DOHH2 (cell line): Measurements from ENCODE around the gene CBFA2T3.

Experiments used
- H3F3A ChIP-seq: fragments of 200-600 bp; sonication (generic), shearing (Covaris generic); 2 replicates; pipeline ENCODE4 v1.6.0; 2016; ENCODE audit warnings: antibody characterized with exemption, mild to moderate bottlenecking; ENCODE audit not compliant: control insufficient read depth, insufficient read depth
- H3K27ac ChIP-seq: fragments of 200-600 bp; sonication (generic); 2 replicates; pipeline ENCODE4 v1.5.1; 2014; ENCODE audit warnings: low read depth, mild to moderate bottlenecking, low read length, moderate library complexity
- H3K27me3 ChIP-seq: fragments of 200-600 bp; sonication (generic); 2 replicates; pipeline ENCODE4 v1.6.1; 2014; ENCODE audit warnings: mild to moderate bottlenecking, low read length, mixed read lengths; ENCODE audit not compliant: control insufficient read depth
- H3K36me3 ChIP-seq: fragments of 200-600 bp; sonication (generic); 2 replicates; pipeline ENCODE4 v1.6.1; 2014; ENCODE audit warnings: mild to moderate bottlenecking, low read length, moderate library complexity, mixed read lengths; ENCODE audit not compliant: control insufficient read depth
- H3K4me1 ChIP-seq: fragments of 200-600 bp; sonication (generic); 2 replicates; pipeline ENCODE4 v1.6.1; 2014; ENCODE audit warnings: mild to moderate bottlenecking, low read length, mixed read lengths; ENCODE audit not compliant: control insufficient read depth
- H3K4me2 ChIP-seq: fragments of 200-600 bp; sonication (generic); 2 replicates; pipeline ENCODE4 v1.6.0; 2014; ENCODE audit warnings: mild to moderate bottlenecking, low read length, moderate library complexity
- H3K4me3 ChIP-seq: fragments of 200-600 bp; sonication (generic); 2 replicates; pipeline ENCODE4 v1.5.1; 2014; ENCODE audit warnings: mild to moderate bottlenecking, low read length, mixed read lengths
- H3K79me2 ChIP-seq: fragments of 200-600 bp; sonication (generic); 2 replicates; pipeline ENCODE4 v1.6.1; 2014; ENCODE audit warnings: mild to moderate bottlenecking, low read length, mixed read lengths; ENCODE audit not compliant: control insufficient read depth
- H3K9me2 ChIP-seq: fragments of 200-600 bp; sonication (generic); replicated peaks from 2 replicates; pipeline ENCODE4 v1.6.1; 2014; ENCODE audit warnings: mild to moderate bottlenecking, low read length, mixed read lengths; ENCODE audit not compliant: control insufficient read depth
- H3K9me3 ChIP-seq: fragments of 200-600 bp; sonication (generic); 2 replicates; pipeline ENCODE4 v1.6.1; 2014; ENCODE audit warnings: antibody characterized with exemption, low read length, mixed read lengths; ENCODE audit not compliant: control insufficient read depth, insufficient read depth
- H4K20me1 ChIP-seq: fragments of 200-600 bp; sonication (generic); 2 replicates; pipeline ENCODE4 v1.6.0; 2014; ENCODE audit warnings: low read depth, mild to moderate bottlenecking, antibody characterized with exemption, low read length, moderate library complexity; ENCODE audit not compliant: control insufficient read depth, insufficient read depth
- CTCF ChIP-seq: fragments of 200-600 bp; sonication (generic); IDR thresholded peaks from one replicate; pipeline ENCODE4 v1.5.1; 2014; ENCODE audit warnings: antibody characterized with exemption, mild to moderate bottlenecking, low read depth, low read length; ENCODE audit not compliant: poor library complexity, severe bottlenecking
- EZH2phosphoT487 ChIP-seq: fragments of 200-600 bp; sonication (generic); IDR thresholded peaks from 2 replicates; pipeline ENCODE4 v1.6.1; 2017; ENCODE audit warnings: borderline replicate concordance, mild to moderate bottlenecking, antibody characterized with exemption, low read length, moderate library complexity, mixed read lengths

The CBFA2T3 gene

DNA sequence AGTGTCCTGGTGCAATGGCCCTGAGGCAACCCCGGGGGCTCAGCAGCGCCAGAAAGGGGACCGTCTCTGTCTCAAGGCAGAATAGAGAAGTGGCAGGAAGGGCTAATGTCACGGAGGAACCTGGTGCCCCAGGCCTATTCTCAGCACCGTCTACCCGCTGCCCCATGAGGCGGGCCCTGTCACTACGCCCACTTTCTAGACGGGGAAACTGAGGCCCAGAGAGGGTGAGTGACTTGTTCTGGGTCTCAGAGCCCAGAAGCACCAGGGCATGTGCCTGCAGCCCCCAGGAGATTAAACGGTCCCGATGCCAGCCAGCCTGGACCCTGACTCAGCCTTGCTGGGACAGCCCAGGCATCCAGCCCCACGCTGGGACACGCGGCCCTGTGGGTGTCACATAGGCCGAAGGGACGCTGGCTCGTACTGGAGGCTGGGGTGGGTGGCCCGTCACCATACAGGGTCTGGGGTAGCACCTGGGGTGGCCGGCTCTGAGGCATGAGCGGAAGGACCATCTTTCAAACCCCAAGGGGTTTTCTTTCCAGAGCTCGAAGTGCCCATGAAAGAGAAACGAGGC lies 70.4 kb downstream of the CBFA2T3 start:
- H3K79me2 ChIP-seq = peaks cover 82% of the 10 kb centered on the region
- H3K36me3 ChIP-seq = peaks cover 17% of the 10 kb centered on the region; the same call in 1 of the 2 replicates
- no peaks in the 10 kb centered on the region for H3F3A ChIP-seq
- peak; percentile 19 for TF ChIP-seq CTCF
- no peak for TF ChIP-seq EZH2phosphoT487
- H3K4me2 ChIP-seq = no peak overlapping the region
- no peaks in the 10 kb centered on the region for H3K27me3 ChIP-seq
- peaks cover 32% of the 10 kb centered on the region for H4K20me1 ChIP-seq
- H3K4me3 ChIP-seq = no peak overlapping the region
- no peaks in the 10 kb centered on the region for H3K9me2 ChIP-seq
- no peaks in the 10 kb centered on the region for H3K9me3 ChIP-seq
- H3K27ac ChIP-seq = no peak overlapping the region
- peaks cover 15% of the 10 kb centered on the region for H3K4me1 ChIP-seq

GRCh38 chr16:88906020-88906419 lies 71.0 kb downstream of the CBFA2T3 start:
- no peaks in the 10 kb centered on the region for H3K27me3 ChIP-seq
- H3F3A ChIP-seq = no peaks in the 10 kb centered on the region
- H4K20me1 ChIP-seq = peaks cover 27% of the 10 kb centered on the region
- H3K27ac ChIP-seq = no peak overlapping the region
- no peak overlapping the region for H3K4me2 ChIP-seq
- H3K79me2 ChIP-seq = peaks cover 76% of the 10 kb centered on the region
- peaks cover 11% of the 10 kb centered on the region for H3K4me1 ChIP-seq
- H3K4me3 ChIP-seq = no peak overlapping the region
- peaks cover 22% of the 10 kb centered on the region for H3K36me3 ChIP-seq
- TF ChIP-seq EZH2phosphoT487 (no peak), CTCF (no peak)
- no peaks in the 10 kb centered on the region for H3K9me3 ChIP-seq
- H3K9me2 ChIP-seq = no peaks in the 10 kb centered on the region

- H3K79me2 ChIP-seq = peaks cover 71% of the 10 kb centered on the region
- H3K4me2 ChIP-seq = no peak overlapping the region
- H3K9me2 ChIP-seq = no peaks in the 10 kb centered on the region
- H3K9me3 ChIP-seq = no peaks in the 10 kb centered on the region
- TF ChIP-seq CTCF (no peak), EZH2phosphoT487 (no peak)
- H3F3A ChIP-seq = no peaks in the 10 kb centered on the region
- no peak overlapping the region for H3K27ac ChIP-seq
- H3K36me3 ChIP-seq = peaks cover 25% of the 10 kb centered on the region
- peaks cover 11% of the 10 kb centered on the region for H3K4me1 ChIP-seq
- H4K20me1 ChIP-seq = peaks cover 27% of the 10 kb centered on the region
- no peaks in the 10 kb centered on the region for H3K27me3 ChIP-seq
- no peak overlapping the region for H3K4me3 ChIP-seq
Measured at GRCh38 chr16:88905563-88905962, 71.4 kb downstream of the CBFA2T3 start.
